HepG2 (cell line): Measurements from ENCODE around the gene BPHL. TPM values are rescaled to one million over a fixed set of nuclear protein-coding genes. Genes with fewer than 3 reads are reported as not detected.

ENCODE experiments used
- AFF4 ChIP-seq: sonication (generic); formaldehyde crosslinking; IDR thresholded peaks from 2 replicates; pipeline ENCODE4 v1.4.0; 2020; ENCODE audit warnings: missing genetic modification reagents
- BHLHE40 ChIP-seq: IDR thresholded peaks from 2 replicates; pipeline ENCODE4 v1.6.1; 2011; ENCODE audit warnings: low read length, improper control_type of control experiment
- CBFB ChIP-seq: sonication (generic); formaldehyde crosslinking; IDR thresholded peaks from 2 replicates; pipeline ENCODE4 v1.4.0; 2020; ENCODE audit warnings: missing genetic modification reagents
- ELF3 ChIP-seq: IDR thresholded peaks from 2 replicates; pipeline ENCODE4 v1.6.1; 2016; ENCODE audit warnings: missing genetic modification reagents, missing compliant biosample characterization
- FIP1L1 ChIP-seq: fragments of 200-400 bp; formaldehyde crosslinking; IDR thresholded peaks from 2 replicates; pipeline ENCODE4 v1.6.1; 2018; ENCODE audit warnings: low read depth, mild to moderate bottlenecking, low read length, moderate library complexity, borderline replicate concordance; ENCODE audit not compliant: insufficient read depth
- GTF2F1 ChIP-seq: fragments of 150-350 bp; IDR thresholded peaks from 2 replicates; pipeline ENCODE4 v1.6.1; 2014; ENCODE audit warnings: low read length
- HCFC1 ChIP-seq: fragments of 150-350 bp; IDR thresholded peaks from 2 replicates; pipeline ENCODE4 v1.6.1; 2014; ENCODE audit warnings: low read depth, low read length
- HNRNPH1 ChIP-seq: fragments of 200-400 bp; formaldehyde crosslinking; optimal IDR thresholded peaks from 2 replicates; pipeline ENCODE3; 2017; ENCODE audit warnings: mild to moderate bottlenecking, low read depth, low read length
- MAFF ChIP-seq: IDR thresholded peaks from 2 replicates; pipeline ENCODE4 v1.6.1; 2011; ENCODE audit warnings: low read depth, low read length, improper control_type of control experiment
- PTBP1 ChIP-seq: fragments of 200-400 bp; formaldehyde crosslinking; IDR thresholded peaks from 2 replicates; pipeline ENCODE4 v1.6.1; 2018; ENCODE audit warnings: low read length, low read depth; ENCODE audit not compliant: poor library complexity, severe bottlenecking
- SIN3B ChIP-seq: fragments of 150-350 bp; IDR thresholded peaks from 2 replicates; pipeline ENCODE4 v1.6.1; 2014; ENCODE audit warnings: low read length
- TCF7L2 ChIP-seq: IDR thresholded peaks from 2 replicates; pipeline ENCODE4 v1.6.1; 2011; ENCODE audit warnings: mild to moderate bottlenecking, low read depth, low read length, moderate library complexity
- TOE1 ChIP-seq: sonication (generic); formaldehyde crosslinking; IDR thresholded peaks from 2 replicates; pipeline ENCODE4 v1.4.0; 2020; ENCODE audit warnings: mild to moderate bottlenecking, missing genetic modification reagents
- ZFX ChIP-seq: sonication (generic); formaldehyde crosslinking; IDR thresholded peaks from 2 replicates; pipeline ENCODE4 v1.4.0; 2020; ENCODE audit warnings: mild to moderate bottlenecking, low read depth, missing genetic modification reagents, moderate library complexity
- ZFYVE20 ChIP-seq: sonication (generic); formaldehyde crosslinking; IDR thresholded peaks from 2 replicates; pipeline ENCODE4 v1.8.0; 2023; ENCODE audit warnings: low read depth, mild to moderate bottlenecking, moderate library complexity, missing genetic modification reagents, borderline replicate concordance
- ZNF10 ChIP-seq: sonication (generic); formaldehyde crosslinking; IDR thresholded peaks from 2 replicates; pipeline ENCODE4 v1.4.0; 2020; ENCODE audit warnings: mild to moderate bottlenecking, low read depth, missing genetic modification reagents, borderline replicate concordance
- ZNF724P ChIP-seq: sonication (generic); formaldehyde crosslinking; IDR thresholded peaks from 2 replicates; pipeline ENCODE4 v1.8.0; 2022; ENCODE audit warnings: missing genetic modification reagents, borderline replicate concordance
- polyA plus RNA-seq, 8 experiments: library from polyadenylated mRNA; depleted of rRNA in 3 of 8; stranded (reverse) in 7 of 8; unstranded in 1 of 8; fragments of >200 nt; fragmentation: Illumina TruSeq in 4 of 8; extraction: Trizol in 4 of 8; gene quantifications; 2 replicates each; pipeline versions ENCODE4 v1.2.1 to v1.2.3, GENCODE V29; 2011 to 2016; ENCODE audit warnings: low read depth in 4 of 8, missing spikeins in 1 of 8, mixed read lengths in 1 of 8; ENCODE audit not compliant: insufficient read depth in 1 of 8
- total RNA-seq, 5 experiments: library from RNA; depleted of rRNA; stranded (reverse); fragments of >200 nt; fragmentation: Illumina TruSeq; extraction: Trizol; gene quantifications; 2 replicates each; pipeline ENCODE4 v1.2.3, GENCODE V29; 2016; ENCODE audit warnings: low read depth in 1 of 5
- TF ChIP-seq, protein P1 (sequence below): sonication (generic); formaldehyde crosslinking; IDR thresholded peaks from 2 replicates; pipeline ENCODE4 v1.9.0; 2021; ENCODE audit warnings: missing genetic modification reagents, mild to moderate bottlenecking, borderline replicate concordance
- TF ChIP-seq, protein P2 (sequence below): IDR thresholded peaks from 2 replicates; pipeline ENCODE4 v1.6.1; 2016; ENCODE audit warnings: low read depth
- TF ChIP-seq, protein P3 (sequence below): fragments of 450-650 bp; IDR thresholded peaks from 2 replicates; pipeline ENCODE4 v1.6.1; 2017; ENCODE audit warnings: mild to moderate bottlenecking

The BPHL gene
- total and polyA plus RNA-seq, 2 of the 13 experiments (the other 11 are each of a cell fraction or from before 2014, with no cell fraction given): 37.8 to 39.5 TPM

DNA sequence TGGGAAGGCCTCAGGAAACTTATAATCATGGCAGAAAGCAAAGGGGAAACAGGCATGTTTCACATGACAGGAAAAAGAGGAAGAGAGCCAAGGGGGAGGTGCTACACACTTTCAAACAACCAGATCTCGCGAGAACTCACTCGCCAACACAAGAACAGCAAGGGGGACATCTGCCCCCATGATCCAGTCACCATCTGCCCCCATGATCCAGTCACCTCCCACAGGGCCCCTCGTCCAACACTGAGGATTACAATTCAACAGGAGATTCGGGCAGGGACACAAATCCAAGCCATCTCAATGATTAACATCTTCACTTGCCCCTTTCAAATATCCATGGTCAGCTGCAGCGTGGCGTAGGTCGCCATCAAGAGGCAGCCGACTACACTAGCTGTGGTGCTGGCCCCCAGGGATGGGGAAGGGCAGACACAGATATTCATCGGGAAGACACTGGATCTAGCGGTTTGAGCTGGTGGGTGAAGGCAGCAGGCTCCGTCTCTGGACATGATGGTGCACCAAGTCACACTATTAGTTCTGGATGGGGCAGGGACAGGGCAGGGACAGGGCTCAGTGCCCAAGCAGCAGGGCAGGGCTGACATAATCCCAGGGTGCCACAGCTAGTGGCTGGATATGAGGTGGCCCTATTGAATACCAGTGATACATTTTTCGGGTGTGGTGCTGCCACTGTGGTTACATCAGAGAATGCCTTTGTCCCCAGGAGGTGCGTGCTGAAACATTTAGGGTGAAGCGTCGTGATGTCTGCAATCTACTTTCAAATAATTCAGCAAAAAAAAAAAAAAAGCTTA lies 77.4 kb downstream of the BPHL start (continued):
- peak; percentile 28; the same call in 1 of the 2 replicates for TF ChIP-seq AFF4 (CRISPR knock-in tag)
- TF ChIP-seq, protein P1, sequence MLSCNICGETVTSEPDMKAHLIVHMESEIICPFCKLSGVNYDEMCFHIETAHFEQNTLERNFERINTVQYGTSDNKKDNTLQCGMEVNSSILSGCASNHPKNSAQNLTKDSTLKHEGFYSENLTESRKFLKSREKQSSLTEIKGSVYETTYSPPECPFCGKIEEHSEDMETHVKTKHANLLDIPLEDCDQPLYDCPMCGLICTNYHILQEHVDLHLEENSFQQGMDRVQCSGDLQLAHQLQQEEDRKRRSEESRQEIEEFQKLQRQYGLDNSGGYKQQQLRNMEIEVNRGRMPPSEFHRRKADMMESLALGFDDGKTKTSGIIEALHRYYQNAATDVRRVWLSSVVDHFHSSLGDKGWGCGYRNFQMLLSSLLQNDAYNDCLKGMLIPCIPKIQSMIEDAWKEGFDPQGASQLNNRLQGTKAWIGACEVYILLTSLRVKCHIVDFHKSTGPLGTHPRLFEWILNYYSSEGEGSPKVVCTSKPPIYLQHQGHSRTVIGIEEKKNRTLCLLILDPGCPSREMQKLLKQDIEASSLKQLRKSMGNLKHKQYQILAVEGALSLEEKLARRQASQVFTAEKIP (CRISPR knock-in tag): no peak
- TF ChIP-seq MAFF: no peak
- TF ChIP-seq TCF7L2: no peak
- peak; percentile 78 for TF ChIP-seq ZFX
- TF ChIP-seq, protein P2, sequence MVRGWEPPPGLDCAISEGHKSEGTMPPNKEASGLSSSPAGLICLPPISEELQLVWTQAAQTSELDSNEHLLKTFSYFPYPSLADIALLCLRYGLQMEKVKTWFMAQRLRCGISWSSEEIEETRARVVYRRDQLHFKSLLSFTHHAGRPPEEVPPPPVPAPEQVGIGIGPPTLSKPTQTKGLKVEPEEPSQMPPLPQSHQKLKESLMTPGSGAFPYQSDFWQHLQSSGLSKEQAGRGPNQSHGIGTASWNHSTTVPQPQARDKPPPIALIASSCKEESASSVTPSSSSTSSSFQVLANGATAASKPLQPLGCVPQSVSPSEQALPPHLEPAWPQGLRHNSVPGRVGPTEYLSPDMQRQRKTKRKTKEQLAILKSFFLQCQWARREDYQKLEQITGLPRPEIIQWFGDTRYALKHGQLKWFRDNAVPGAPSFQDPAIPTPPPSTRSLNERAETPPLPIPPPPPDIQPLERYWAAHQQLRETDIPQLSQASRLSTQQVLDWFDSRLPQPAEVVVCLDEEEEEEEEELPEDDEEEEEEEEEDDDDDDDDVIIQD (CRISPR knock-in tag): peak; percentile 81; the same call in 1 of the 2 replicates
- no peak for TF ChIP-seq PTBP1
- TF ChIP-seq SIN3B: no peak
- no peak for TF ChIP-seq GTF2F1
- TF ChIP-seq BHLHE40: no peak
- 0 out of 2 replicates have a peak, but pooled peaks have one; percentile 76 for TF ChIP-seq ZNF724P (CRISPR knock-in tag)
- TF ChIP-seq FIP1L1: no peak
- TF ChIP-seq TOE1 (CRISPR knock-in tag): no peak
- no peak for TF ChIP-seq CBFB
- TF ChIP-seq HNRNPH1: no peak
- no peak for TF ChIP-seq ZFYVE20 (CRISPR knock-in tag)
- no peak for TF ChIP-seq HCFC1
- peak; percentile 84 for TF ChIP-seq ELF3 (CRISPR knock-in tag)
- TF ChIP-seq, protein P3, sequence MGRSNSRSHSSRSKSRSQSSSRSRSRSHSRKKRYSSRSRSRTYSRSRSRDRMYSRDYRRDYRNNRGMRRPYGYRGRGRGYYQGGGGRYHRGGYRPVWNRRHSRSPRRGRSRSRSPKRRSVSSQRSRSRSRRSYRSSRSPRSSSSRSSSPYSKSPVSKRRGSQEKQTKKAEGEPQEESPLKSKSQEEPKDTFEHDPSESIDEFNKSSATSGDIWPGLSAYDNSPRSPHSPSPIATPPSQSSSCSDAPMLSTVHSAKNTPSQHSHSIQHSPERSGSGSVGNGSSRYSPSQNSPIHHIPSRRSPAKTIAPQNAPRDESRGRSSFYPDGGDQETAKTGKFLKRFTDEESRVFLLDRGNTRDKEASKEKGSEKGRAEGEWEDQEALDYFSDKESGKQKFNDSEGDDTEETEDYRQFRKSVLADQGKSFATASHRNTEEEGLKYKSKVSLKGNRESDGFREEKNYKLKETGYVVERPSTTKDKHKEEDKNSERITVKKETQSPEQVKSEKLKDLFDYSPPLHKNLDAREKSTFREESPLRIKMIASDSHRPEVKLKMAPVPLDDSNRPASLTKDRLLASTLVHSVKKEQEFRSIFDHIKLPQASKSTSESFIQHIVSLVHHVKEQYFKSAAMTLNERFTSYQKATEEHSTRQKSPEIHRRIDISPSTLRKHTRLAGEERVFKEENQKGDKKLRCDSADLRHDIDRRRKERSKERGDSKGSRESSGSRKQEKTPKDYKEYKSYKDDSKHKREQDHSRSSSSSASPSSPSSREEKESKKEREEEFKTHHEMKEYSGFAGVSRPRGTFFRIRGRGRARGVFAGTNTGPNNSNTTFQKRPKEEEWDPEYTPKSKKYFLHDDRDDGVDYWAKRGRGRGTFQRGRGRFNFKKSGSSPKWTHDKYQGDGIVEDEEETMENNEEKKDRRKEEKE: no peak
- no peak for TF ChIP-seq ZNF10 (CRISPR knock-in tag)
